Esophagus muscularis mucosa (tissue), 3 donors: ENCODE measurements around the gene GPR4.

Experiments
- CTCF ChIP-seq, 3 experiments: fragments of 200-600 bp in 2 of 3; fragments of 450-650 bp in 1 of 3; sonication (generic) in 2 of 3; IDR thresholded peaks; one replicate each; pipeline ENCODE4 v1.5.1; 2017 to 2019; ENCODE audit warnings: antibody characterized with exemption in 3 of 3, mild to moderate bottlenecking in 2 of 3, moderate library complexity in 1 of 3
- POLR2A ChIP-seq: fragments of 450-650 bp; IDR thresholded peaks from one replicate; pipeline ENCODE4 v1.6.1; 2017; ENCODE audit warnings: antibody characterized with exemption, moderate library complexity, mild to moderate bottlenecking, low read depth

- peak; percentile 55 to 79 (median 77) for TF ChIP-seq CTCF (IDR thresholded peaks at IDR 0.05)
- no peak for TF ChIP-seq POLR2A
These were observed 32.2 kb downstream of the GPR4 start for GRCh38 chr19:45569619-45570421.
